Cerebellar nuclear complex (tissue), 1 donor: ENCODE measurements around the gene ELK1.

Experiments used
- DNase-seq, 2 experiments: peaks; one replicate each; lab custom pipeline; 2025; lab: John Stamatoyannopoulos, UW

The ELK1 gene

DNA sequence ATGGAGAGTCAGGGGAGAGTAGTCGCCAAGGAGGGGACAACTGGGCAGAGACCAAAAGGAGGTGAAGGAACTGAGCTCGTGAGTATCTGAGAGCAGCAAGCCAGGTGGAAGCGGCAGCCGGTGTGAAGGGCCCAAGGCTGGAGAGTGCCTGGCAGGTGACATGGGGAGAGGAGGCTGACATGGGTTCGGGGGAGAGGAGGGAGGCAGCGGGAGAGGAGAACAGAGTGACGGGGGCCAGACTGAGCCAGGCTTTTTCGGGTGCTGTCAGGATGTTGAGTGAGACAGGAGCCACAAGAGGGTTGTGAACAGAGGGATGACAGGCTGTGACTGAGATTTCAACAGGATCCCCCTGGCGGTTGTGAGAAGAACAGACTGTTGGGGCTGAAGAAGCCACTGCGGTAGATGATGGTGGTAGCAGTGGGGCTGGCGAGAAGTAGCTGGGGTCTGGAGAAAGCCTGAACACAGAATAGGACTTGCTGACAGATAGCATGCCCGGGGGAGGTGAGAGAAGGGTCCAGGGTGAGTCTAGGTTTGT, 5.7 kb downstream of the ELK1 start:
- DNase-seq = peak in 1 of 2 experiments; percentile 29

GRCh38 chrX:47643926-47644325, 6.4 kb downstream of the ELK1 start:
- no peak for DNase-seq

- no peak for DNase-seq
These were observed 11.5 kb downstream of the ELK1 start for GRCh38 chrX:47638816-47639215.

GRCh38 chrX:47637546-47638195, 12.7 kb downstream of the ELK1 start:
- peak in 1 of 2 experiments; percentile 33 for DNase-seq

DNA sequence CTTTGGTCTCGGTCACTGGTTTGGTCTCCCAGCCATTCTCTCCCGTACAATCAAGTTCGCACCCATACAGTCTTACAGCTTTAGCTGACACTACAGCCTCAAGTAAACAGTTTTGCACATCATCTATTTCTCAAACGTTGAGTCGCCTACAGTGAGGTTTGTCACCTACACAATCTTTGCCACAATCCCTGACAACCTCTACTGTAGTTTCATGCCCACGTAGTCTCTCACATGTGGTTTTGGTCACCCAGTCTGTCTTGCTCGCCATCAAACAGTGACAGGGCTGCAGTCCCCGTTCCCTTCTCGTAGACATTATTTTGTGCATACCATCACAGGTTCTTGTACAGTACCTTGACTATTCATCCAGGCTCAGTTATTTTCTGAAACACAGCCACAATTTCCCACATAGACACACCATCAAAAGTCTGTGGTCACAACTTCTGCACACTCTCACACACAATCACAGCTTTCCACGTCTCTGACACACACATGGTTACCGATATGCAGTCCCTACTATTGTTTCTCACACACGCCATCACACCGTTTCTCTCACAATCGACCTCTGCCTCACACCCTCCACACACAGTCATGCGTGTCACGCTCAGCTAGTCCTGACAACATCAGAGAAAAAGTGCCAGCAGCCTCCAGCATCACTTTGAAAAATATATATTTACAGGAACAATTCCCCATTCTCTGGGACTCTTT, 15.3 kb downstream of the ELK1 start:
- no peak for DNase-seq

DNA sequence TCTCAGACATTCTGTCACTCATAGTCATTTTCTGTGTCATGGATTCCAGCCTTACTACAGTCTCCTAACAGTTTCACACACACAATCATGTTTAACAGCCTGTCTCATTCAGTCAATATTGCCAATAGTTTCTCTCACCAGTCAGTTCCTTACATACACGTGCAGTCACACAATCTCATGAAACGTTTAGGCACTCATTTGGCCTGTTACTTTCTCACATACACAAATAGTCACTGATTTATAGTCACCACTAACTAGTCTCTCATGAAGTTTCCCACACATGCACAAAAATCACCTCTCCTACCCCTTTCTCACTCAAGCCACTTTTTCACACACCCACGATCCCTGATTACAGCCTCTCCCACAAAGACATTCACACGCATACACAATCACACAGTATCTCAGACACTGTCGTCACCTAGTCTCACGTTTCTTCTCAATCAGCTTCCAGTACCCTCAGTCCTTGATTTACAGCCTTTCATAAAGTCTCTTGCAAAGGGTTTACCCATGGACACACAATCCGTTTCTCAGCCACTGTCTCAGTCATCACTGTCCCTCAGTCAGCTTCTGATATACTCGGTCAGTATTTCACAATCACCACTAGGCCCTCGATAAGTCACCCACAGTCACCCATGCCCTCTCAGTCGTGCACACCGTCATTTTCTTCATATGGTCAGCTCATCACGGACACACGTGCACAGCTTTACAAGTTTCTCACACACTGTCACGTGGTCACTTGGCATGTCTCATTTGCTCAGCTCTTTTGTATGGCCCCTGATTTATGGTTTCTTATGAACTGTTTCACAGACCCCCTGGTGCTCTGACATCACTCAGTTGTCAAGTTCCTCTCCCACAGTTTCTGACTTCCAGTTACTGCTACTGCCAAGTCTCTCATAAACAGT, 16.4 kb downstream of the ELK1 start:
- DNase-seq = no peak

GRCh38 chrX:47632666-47633065, 17.7 kb downstream of the ELK1 start:
- no peak for DNase-seq

- no peak for DNase-seq
These were observed 18.7 kb downstream of the ELK1 start for GRCh38 chrX:47631676-47632075.

GRCh38 chrX:47629419-47630200, 20.8 kb downstream of the ELK1 start, which contains the start of gene CFP:
Gene CFP (minus strand): TSS chrX:47629930. CDS start chrX:47629844, 86 bp downstream.
- DNase-seq = no peak

DNA sequence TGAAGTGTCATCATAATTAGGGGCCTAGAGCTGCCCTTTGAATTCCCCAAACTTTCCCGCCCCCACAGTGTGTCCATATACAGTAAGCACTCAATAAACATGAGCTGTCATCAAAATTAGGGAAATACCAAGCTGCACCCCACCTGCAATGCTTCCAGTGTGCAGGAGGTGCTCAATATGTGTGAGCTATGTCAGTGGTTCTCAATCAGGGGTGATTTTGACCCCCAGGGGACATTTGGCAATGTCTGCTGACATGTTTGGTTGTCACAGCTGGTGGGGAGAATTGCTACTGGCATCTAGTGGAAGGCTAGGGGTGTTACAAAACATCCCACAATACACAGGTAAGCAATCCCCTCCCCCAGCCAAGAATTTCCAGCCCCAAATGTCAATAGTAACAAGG, 21.4 kb downstream of the ELK1 start:
- DNase-seq = no peak

GRCh38 chrX:47625365-47625764, 25.0 kb downstream of the ELK1 start:
- no peak for DNase-seq

DNA sequence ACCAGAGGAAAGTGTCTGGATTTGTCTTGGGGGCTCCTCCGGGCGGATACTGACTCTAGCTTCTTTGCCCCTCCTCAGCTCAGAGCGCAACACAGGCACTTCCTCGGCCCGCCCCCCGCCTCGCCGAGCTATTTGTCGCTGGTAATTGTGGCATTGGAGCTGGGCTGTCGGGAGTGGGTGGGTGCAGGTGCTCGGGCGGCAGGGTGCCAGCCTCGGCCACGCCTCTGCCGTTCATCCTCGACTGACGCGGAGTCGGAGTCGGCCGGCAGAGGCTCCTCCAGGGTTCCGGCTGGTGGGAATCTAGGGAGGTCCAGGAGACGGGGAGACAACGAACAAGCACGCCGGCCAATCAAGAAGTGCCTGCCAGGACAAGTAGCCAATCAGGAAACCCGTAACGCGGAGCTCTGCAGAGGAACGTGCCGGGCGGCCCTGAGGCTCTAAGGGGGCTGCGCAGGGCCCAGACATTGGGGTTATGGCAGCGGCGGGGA, 26.8 kb downstream of the ELK1 start:
- DNase-seq = peak; percentile 29 to 69

- DNase-seq = no peak
These were observed 28.5 kb downstream of the ELK1 start for GRCh38 chrX:47621851-47622250.

- no peak for DNase-seq
These were observed 30.1 kb downstream of the ELK1 start for GRCh38 chrX:47620303-47620685.

DNA sequence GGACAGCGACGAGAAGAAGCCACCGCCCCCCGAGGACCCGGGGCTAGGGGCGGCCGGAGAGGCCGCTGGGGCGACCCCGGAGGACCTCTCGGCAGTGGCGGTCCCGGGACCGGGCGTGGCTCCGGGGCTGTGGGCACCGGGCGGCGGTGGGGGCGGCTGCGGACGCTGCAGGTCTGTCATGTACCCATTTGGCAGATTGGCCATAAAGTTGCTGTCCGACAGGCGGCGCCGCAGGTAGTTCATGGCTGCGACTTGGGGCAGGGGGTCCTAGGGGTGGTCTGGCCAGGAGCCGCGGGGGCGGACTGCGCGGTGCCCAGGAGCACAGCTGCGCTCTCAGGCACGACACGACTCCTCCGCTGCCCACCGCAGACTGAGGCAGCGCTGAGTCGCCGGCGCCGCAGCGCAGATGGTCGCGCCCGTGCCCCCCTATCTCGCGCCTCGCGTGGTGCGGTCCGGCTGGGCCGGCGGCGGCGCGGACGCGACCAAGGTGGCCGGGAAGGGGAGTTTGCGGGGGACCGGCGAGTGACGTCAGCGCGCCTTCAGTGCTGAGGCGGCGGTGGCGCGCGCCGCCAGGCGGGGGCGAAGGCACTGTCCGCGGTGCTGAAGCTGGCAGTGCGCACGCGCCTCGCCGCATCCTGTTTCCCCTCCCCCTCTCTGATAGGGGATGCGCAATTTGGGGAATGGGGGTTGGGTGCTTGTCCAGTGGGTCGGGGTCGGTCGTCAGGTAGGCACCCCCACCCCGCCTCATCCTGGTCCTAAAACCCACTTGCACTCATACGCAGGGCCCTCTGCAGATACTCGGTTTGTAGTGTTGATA, 30.7 kb downstream of the ELK1 start, which contains the start of gene SYN1:
Gene SYN1, minus strand, starts transcription at position 372 of the 817 bp plus-strand sequence. Its CDS starts 129 bp downstream, at position 243.
- peak in 1 of 2 experiments; percentile 21 for DNase-seq

DNA sequence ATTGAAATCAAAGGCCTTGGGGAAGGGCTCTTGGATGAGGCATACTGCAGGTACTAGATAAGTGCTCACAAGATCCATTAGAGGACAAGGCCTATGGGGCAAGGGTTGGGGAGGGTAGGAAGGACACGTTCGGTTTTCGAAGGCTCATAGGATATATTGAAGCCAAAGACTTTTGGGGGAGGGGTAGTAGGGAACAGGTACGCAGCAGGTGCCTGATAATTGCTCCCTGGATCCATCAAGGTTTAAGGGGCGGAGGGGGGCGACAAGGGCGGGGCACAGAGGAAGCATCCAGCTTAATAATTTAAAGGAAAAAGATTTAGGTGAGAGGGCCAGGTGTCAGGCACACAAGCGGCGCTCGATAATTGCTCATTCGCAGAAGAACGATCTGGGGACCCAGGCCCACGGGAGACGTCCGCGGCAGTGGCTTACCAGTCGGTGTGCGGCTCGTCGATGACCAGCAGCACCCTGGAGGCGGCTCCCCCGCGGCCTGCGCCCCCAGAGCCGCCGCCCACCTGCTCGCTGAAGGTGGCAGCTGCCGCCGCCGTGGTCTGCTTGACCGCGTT, 31.4 kb downstream of the ELK1 start:
- no peak for DNase-seq

DNA sequence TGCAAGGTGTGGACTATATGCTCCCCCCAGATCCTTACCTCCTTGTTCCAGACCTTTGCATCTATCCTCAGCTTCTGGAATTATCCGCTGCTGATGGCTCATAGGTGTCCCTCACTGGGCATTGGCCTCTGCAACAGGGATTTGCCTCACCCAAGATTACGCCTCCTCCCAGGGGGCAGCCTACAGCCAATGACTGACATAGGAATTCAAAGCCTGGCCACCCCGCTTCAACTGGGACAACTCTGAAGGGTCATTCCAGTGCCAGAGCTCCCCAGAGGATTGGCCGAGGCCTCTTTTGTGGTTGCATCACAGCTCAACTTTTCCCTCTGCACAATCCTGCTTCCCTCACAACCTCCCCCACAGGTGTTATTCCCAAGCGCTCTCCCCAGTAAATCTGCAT, 35.7 kb downstream of the ELK1 start:
- no peak for DNase-seq

- peak; percentile 0 to 2 for DNase-seq
These were observed 37.3 kb downstream of the ELK1 start for GRCh38 chrX:47613082-47613481.

DNA sequence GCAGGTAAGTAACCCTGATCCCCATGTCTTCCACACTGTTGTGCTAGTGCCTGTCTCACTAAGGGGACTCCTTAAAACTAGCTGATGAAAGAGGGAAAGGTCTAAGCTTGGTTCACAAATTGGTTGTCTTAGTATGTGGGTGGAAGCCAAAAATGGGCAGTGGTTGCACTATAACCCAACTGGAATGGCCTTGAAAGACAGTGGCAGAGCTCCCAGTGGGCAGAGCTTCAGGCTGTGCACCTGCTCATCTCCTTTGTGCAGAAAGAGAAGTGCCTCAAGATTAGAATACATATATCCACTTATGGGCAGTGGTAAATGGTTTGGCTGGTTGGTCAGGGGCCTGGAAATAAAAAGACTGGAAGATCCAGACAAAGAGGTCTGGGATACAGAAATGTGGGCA, 37.9 kb downstream of the ELK1 start:
- no peak for DNase-seq

GRCh38 chrX:47611926-47612325, 38.4 kb downstream of the ELK1 start:
- no peak for DNase-seq
